Loucy (cell line): ENCODE results near the gene GALNT18.
"Not testable (repeated sequence)": the region's sequence is repeated elsewhere in the genome, so short reads cannot be mapped to it uniquely, and the experiment has no call there.

Experiments used
- H2AFZ ChIP-seq: fragments of 200-600 bp; sonication (generic); 2 replicates; pipeline ENCODE4 v1.6.0; 2016; ENCODE audit warnings: antibody characterized with exemption, mild to moderate bottlenecking, low read length, moderate library complexity
- H3F3A ChIP-seq: fragments of 200-600 bp; 2 replicates; pipeline ENCODE4 v1.6.0; 2016; ENCODE audit warnings: antibody characterized with exemption, low read depth, mild to moderate bottlenecking
- H3K27me3 ChIP-seq: fragments of 200-600 bp; sonication (generic); 2 replicates; pipeline ENCODE4 v1.6.1; 2014; ENCODE audit warnings: low read length, mild to moderate bottlenecking; ENCODE audit not compliant: insufficient read depth, poor library complexity, severe bottlenecking
- H3K36me3 ChIP-seq: fragments of 200-600 bp; sonication (generic); 2 replicates; pipeline ENCODE4 v1.6.1; 2016; ENCODE audit warnings: low read length; ENCODE audit not compliant: insufficient read depth
- H3K4me1 ChIP-seq: fragments of 200-600 bp; sonication (generic); 2 replicates; pipeline ENCODE4 v1.5.1; 2014; ENCODE audit warnings: low read length, mild to moderate bottlenecking; ENCODE audit not compliant: insufficient read depth, poor library complexity, severe bottlenecking
- H3K4me2 ChIP-seq: fragments of 200-600 bp; sonication (generic); 2 replicates; pipeline ENCODE4 v1.6.0; 2014; ENCODE audit warnings: antibody characterized with exemption, low read length, low read depth, mild to moderate bottlenecking; ENCODE audit not compliant: poor library complexity, severe bottlenecking
- H3K4me3 ChIP-seq: fragments of 200-600 bp; sonication (generic); 2 replicates; pipeline ENCODE4 v1.5.1; 2014; ENCODE audit warnings: low read length, mild to moderate bottlenecking, mixed read lengths; ENCODE audit not compliant: poor library complexity, severe bottlenecking
- H3K79me2 ChIP-seq: fragments of 200-600 bp; sonication (generic); 2 replicates; pipeline ENCODE4 v1.6.1; 2014; ENCODE audit warnings: low read length; ENCODE audit not compliant: insufficient read depth
- H3K9ac ChIP-seq: fragments of 200-600 bp; sonication (generic); 2 replicates; pipeline ENCODE4 v1.6.0; 2014; ENCODE audit warnings: mild to moderate bottlenecking, low read depth, low read length, moderate library complexity; ENCODE audit not compliant: poor library complexity, severe bottlenecking
- H3K9me2 ChIP-seq: fragments of 200-600 bp; sonication (generic); replicated peaks from 2 replicates; pipeline ENCODE4 v1.6.1; 2016; ENCODE audit warnings: low read depth, low read length, mixed read lengths
- H3K9me3 ChIP-seq: fragments of 200-600 bp; sonication (generic); 2 replicates; pipeline ENCODE4 v1.6.1; 2014; ENCODE audit warnings: mild to moderate bottlenecking, antibody characterized with exemption, low read length, low read depth; ENCODE audit not compliant: insufficient read depth
- H4K20me1 ChIP-seq: fragments of 200-600 bp; sonication (generic); 2 replicates; pipeline ENCODE4 v1.6.0; 2014; ENCODE audit warnings: antibody characterized with exemption, low read length, mild to moderate bottlenecking; ENCODE audit not compliant: insufficient read depth, poor library complexity, severe bottlenecking
- EZH2phosphoT487 ChIP-seq: fragments of 200-600 bp; IDR thresholded peaks from 2 replicates; pipeline ENCODE4 v1.6.1; 2018; ENCODE audit warnings: antibody characterized with exemption, mild to moderate bottlenecking, moderate library complexity, borderline replicate concordance
- TF ChIP-seq, protein P1 (sequence below): fragments of 200-600 bp; sonication (generic); conservative IDR thresholded peaks from 2 replicates; pipeline ENCODE4 v1.5.1; 2014; ENCODE audit warnings: mild to moderate bottlenecking, antibody characterized with exemption, low read length

The GALNT18 gene

DNA sequence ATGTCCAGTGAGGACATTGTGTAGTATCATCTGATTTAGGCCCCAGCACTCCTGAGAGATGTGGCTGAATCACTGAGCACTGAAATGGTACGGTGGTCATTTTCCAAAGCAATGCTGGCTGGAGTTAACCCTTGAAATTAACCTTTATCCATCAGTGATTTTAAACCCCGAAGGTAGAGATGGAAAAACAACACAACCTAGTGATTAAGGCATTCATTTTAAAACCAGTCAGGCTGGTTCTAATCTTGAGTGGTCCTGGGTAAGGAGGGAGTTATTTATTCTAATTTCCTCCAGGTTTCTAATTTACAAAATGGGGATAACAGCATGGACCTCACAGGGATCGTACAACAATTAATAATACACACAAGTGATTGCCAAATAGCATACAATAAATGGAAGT lies 262.2 kb downstream of the GALNT18 start:
- no peaks in the 10 kb centered on the region for H3K36me3 ChIP-seq
- TF ChIP-seq EZH2phosphoT487: no peak
- TF ChIP-seq, protein P1, sequence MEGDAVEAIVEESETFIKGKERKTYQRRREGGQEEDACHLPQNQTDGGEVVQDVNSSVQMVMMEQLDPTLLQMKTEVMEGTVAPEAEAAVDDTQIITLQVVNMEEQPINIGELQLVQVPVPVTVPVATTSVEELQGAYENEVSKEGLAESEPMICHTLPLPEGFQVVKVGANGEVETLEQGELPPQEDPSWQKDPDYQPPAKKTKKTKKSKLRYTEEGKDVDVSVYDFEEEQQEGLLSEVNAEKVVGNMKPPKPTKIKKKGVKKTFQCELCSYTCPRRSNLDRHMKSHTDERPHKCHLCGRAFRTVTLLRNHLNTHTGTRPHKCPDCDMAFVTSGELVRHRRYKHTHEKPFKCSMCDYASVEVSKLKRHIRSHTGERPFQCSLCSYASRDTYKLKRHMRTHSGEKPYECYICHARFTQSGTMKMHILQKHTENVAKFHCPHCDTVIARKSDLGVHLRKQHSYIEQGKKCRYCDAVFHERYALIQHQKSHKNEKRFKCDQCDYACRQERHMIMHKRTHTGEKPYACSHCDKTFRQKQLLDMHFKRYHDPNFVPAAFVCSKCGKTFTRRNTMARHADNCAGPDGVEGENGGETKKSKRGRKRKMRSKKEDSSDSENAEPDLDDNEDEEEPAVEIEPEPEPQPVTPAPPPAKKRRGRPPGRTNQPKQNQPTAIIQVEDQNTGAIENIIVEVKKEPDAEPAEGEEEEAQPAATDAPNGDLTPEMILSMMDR: no peak
- H2AFZ ChIP-seq: no peak overlapping the region
- no peaks in the 10 kb centered on the region for H3K9me2 ChIP-seq
- H3K4me2 ChIP-seq: no peak overlapping the region
- no peaks in the 10 kb centered on the region for H3K79me2 ChIP-seq
- no peaks in the 10 kb centered on the region for H3K4me1 ChIP-seq
- no peaks in the 10 kb centered on the region for H3F3A ChIP-seq
- no peaks in the 10 kb centered on the region for H4K20me1 ChIP-seq
- peaks cover 9% of the 10 kb centered on the region for H3K27me3 ChIP-seq
- H3K4me3 ChIP-seq: no peak overlapping the region
- H3K9ac ChIP-seq: no peak overlapping the region
- H3K9me3 ChIP-seq: no peaks in the 10 kb centered on the region

DNA sequence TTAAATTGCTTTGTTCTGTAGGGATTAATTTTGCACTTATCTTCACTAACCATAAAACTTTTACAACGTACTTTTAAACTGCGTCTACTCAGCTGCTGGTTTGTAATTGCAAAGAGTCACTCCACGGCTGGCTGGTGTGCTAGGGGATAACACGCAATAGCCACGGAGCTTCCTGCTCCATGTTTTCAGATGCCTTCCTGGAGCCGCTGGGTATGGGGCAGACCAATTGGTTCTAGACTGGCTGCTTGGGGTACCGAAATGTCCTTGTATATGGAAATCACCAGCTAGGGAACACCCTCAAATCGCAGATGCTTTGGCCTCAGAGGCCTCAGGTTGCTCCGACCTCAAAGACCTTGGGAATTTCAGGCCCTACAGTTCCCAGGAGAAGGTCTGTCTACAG lies 265.0 kb downstream of the GALNT18 start:
- Histone ChIP-seq H3K27me3 (peaks cover 9% of the 10 kb centered on the region), H3K4me2 (no peak overlapping the region), H3K9me2 (no peaks in the 10 kb centered on the region), H3K9me3 (no peaks in the 10 kb centered on the region), H3K4me3 (no peak overlapping the region), H3K36me3 (no peaks in the 10 kb centered on the region), H3F3A (no peaks in the 10 kb centered on the region), H4K20me1 (no peaks in the 10 kb centered on the region), H3K9ac (no peak overlapping the region), H3K79me2 (no peaks in the 10 kb centered on the region), H3K4me1 (no peaks in the 10 kb centered on the region), H2AFZ (no peak overlapping the region)
- TF ChIP-seq EZH2phosphoT487: no peak
- TF ChIP-seq, protein P1: no peak

DNA sequence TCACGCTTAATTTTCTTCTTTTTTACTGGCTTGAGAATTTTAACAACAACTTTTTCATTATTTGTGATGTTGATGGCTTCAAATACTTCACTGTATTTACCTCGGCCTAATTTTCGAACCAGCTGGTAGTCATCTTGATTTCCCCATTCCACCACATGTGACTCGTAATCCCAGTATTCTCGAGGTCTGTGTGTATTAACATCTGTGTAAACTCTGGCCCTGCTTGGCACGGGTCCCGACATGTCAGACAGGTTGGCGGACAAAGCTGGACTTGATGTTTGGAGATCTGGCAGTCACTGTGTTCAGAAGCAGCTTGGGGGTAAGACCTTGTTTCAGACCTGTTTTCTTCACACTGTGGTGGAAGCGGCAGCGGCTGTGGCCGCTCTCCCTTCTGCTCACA lies 268.9 kb downstream of the GALNT18 start, which contains the start of gene CSNK2A3:
TSS of gene CSNK2A3 (minus strand) at position 373 of the 400 bp plus-strand sequence. CDS start at position 242, 131 bp downstream.
- peaks cover 17% of the 10 kb centered on the region for H3K27me3 ChIP-seq
- H3K4me3 ChIP-seq, H3K4me2 ChIP-seq, H3K4me1 ChIP-seq, H2AFZ ChIP-seq, H3K79me2 ChIP-seq, H3K36me3 ChIP-seq, H3K9me2 ChIP-seq, H4K20me1 ChIP-seq, H3K9ac ChIP-seq, H3F3A ChIP-seq, H3K9me3 ChIP-seq: not testable (repeated sequence)

DNA sequence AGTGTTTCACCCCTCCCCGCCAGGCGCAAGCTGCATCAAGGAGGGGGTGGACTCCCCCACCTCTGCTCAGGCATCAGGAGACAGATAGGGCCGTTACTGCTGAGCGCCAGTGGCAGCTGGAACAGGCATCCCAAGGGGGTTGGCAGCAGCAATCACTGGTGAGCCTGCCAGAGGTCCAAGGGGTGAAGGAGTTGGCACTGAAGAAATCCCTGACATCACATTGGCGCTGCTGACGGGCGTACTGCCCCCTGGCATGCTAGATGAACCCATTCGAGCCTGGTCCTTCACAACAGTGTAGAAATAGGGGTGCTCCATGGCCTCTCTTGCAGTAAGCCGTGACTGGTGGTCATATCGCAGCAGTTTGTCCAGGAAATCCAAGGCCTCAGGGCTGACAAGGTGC lies 270.0 kb downstream of the GALNT18 start:
- H3F3A ChIP-seq, H4K20me1 ChIP-seq, H2AFZ ChIP-seq, H3K4me3 ChIP-seq, H3K4me2 ChIP-seq, H3K36me3 ChIP-seq, H3K9ac ChIP-seq, H3K9me2 ChIP-seq, H3K9me3 ChIP-seq, H3K79me2 ChIP-seq, H3K4me1 ChIP-seq: not testable (repeated sequence)
- H3K27me3 ChIP-seq: peaks cover 10% of the 10 kb centered on the region
